ENCODE data around the gene RAP1GAP2. TPM values are rescaled to one million over a fixed set of nuclear protein-coding genes. Genes with fewer than 3 reads are reported as not detected.

Gene RAP1GAP2
- total and polyA plus RNA-seq, 7 experiments from 2014 or later, result 0.54 to 95.6 (median 2.6) TPM

- Histone ChIP-seq H3K4me3 (ENCODE audit: low read length) (peak overlapping the region; percentile 57), H3K36me3 (ENCODE audit: control insufficient read depth in 2 of 3, insufficient read depth in 3 of 3, low read length in 3 of 3) (peaks cover 0 to 13% (median 7%) of the 10 kb centered on the region in 3 experiments), H3K9me3 (ENCODE audit: control insufficient read depth in 2 of 3, low read length in 3 of 3) (no peaks in the 10 kb centered on the region), H3K4me1 (ENCODE audit: control insufficient read depth in 2 of 2, insufficient read depth in 2 of 2, low read length in 2 of 2) (peaks cover 0 to 21% of the 10 kb centered on the region in 2 donors), H3K27ac (ENCODE audit: low read depth, low read length) (peak overlapping the region; percentile 48), H3K27me3 (ENCODE audit: control insufficient read depth in 2 of 2, insufficient read depth in 2 of 2, low read length in 2 of 2) (no peaks in the 10 kb centered on the region)
- ChIA-PET CTCF (interaction anchor here (0.8 to 1.4 kb wide), 2 partner anchors 9 to 217 kb away, joined by 3 to 6 read pairs; no protein-coding TSS in a partner anchor), POLR2A (interaction anchor here (1.4 to 1.7 kb wide), 2 partner anchors 10 to 149 kb away, joined by 3 to 4 read pairs; no protein-coding TSS in a partner anchor)
- DNase-seq (no peak), ATAC-seq (peak; percentile 58)
- H3K36me3 Mint-ChIP-seq, result peaks cover 0 to 19% (median 5%) of the 10 kb centered on the region in 5 donors
- peaks cover 0 to 36% (median 23%) of the 10 kb centered on the region in 7 donors for H3K4me1 Mint-ChIP-seq
- H3K27me3 Mint-ChIP-seq, result no peaks in the 10 kb centered on the region
- H3K27ac Mint-ChIP-seq, result peak overlapping the region in 8 of 9 donors; percentile 73 to 92 (median 90)
- intact Hi-C loops (cut with micrococcal nuclease), result loop anchor here in 1 of 2 donors (1.0 to 5.0 kb wide), 2 partner anchors 45 to 71 kb away; no protein-coding TSS in a partner anchor
- H3K9me3 Mint-ChIP-seq, result peaks cover 0 to 2% (median 0%) of the 10 kb centered on the region in 11 donors
- peak overlapping the region in 9 of 10 donors; percentile 79 to 88 (median 84) for H3K4me3 Mint-ChIP-seq
These were observed 207.3 kb downstream of the RAP1GAP2 start for GRCh38 chr17:3003296-3004149.

DNA sequence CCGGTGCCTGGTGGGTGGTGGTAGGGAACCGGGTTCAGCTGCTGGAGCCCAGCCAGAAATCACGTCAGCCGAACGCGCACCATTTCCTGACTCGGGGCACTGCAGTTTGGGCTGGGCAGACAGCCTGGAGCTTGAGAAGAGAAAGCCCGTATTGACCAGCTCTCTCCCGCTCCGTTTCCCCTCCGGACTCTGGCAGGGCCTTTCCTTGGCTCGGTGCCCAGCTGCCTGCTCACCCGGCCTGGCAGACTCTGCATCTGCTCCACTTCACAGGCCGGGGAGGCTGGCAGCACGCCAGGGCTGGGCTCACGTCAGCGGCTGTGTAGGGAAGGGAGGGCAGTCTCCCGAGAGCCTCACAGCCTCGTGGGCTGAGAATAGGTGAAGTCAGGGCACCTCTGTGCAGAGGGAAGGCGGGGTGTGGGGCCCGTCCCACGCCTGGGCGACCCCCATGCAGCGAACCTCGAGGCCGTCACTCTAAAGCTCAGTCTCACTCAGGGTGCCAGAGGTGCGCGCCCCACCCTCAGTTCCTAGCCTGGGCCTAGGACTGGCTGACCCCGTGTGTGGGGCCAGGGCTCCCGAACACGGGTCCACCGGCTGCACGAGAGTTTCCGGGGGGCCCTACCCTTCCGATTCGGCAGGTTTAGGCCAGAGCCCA lies 208.0 kb downstream of the RAP1GAP2 start:
- peaks cover 0 to 21% of the 10 kb centered on the region in 2 donors for H3K4me1 ChIP-seq (ENCODE audit: control insufficient read depth in 2 of 2, insufficient read depth in 2 of 2, low read length in 2 of 2)
- peak overlapping the region in 8 of 9 donors; percentile 72 to 92 (median 86) for H3K27ac Mint-ChIP-seq
- H3K27ac ChIP-seq (ENCODE audit: low read depth, low read length), result peak overlapping the region; percentile 48
- peaks cover 0 to 36% (median 23%) of the 10 kb centered on the region in 7 donors for H3K4me1 Mint-ChIP-seq
- H3K9me3 ChIP-seq (ENCODE audit: control insufficient read depth in 2 of 3, low read length in 3 of 3), result no peaks in the 10 kb centered on the region
- peak in 8 of 9 donors; percentile 61 to 76 (median 72) for DNase-seq
- intact Hi-C loops (cut with micrococcal nuclease), result loop anchor here in 1 of 2 donors (1.0 to 5.0 kb wide), 2 partner anchors 44 to 72 kb away; no protein-coding TSS in a partner anchor
- H3K4me3 Mint-ChIP-seq, result peak overlapping the region in 9 of 10 donors; percentile 79 to 88 (median 84)
- no peaks in the 10 kb centered on the region for H3K27me3 ChIP-seq (ENCODE audit: control insufficient read depth in 2 of 2, insufficient read depth in 2 of 2, low read length in 2 of 2)
- peak; percentile 87 for ATAC-seq
- H3K36me3 ChIP-seq (ENCODE audit: control insufficient read depth in 2 of 3, insufficient read depth in 3 of 3, low read length in 3 of 3), result peaks cover 0 to 15% (median 9%) of the 10 kb centered on the region in 3 experiments
- peak overlapping the region; percentile 57 for H3K4me3 ChIP-seq (ENCODE audit: low read length)
- peaks cover 0 to 2% (median 0%) of the 10 kb centered on the region in 11 donors for H3K9me3 Mint-ChIP-seq
- POLR2A ChIA-PET, result interaction anchor here (0.6 kb wide), 1 partner anchor 717 kb away, joined by 5 read pairs; no protein-coding TSS in a partner anchor
- H3K27me3 Mint-ChIP-seq, result no peaks in the 10 kb centered on the region
- CTCF ChIA-PET, result interaction anchor here (1.4 kb wide), 1 partner anchor 218 kb away, joined by 6 read pairs; no protein-coding TSS in a partner anchor
- H3K36me3 Mint-ChIP-seq, result peaks cover 0 to 12% (median 5%) of the 10 kb centered on the region in 5 donors

GRCh38 chr17:3004925-3005324 lies 208.7 kb downstream of the RAP1GAP2 start:
- DNase-seq (no peak), ATAC-seq (no peak)
- intact Hi-C loops (cut with micrococcal nuclease), result loop anchor here in 1 of 2 donors (1.0 to 5.0 kb wide), 2 partner anchors 43 to 73 kb away; no protein-coding TSS in a partner anchor
- H3K4me3 ChIP-seq (ENCODE audit: low read length), result no peak overlapping the region
- no peaks in the 10 kb centered on the region for H3K9me3 ChIP-seq (ENCODE audit: control insufficient read depth in 2 of 3, low read length in 3 of 3)
- H3K9me3 Mint-ChIP-seq, result peaks cover 0 to 2% (median 0%) of the 10 kb centered on the region in 11 donors
- peak overlapping the region in 7 of 10 donors; percentile 56 to 88 (median 84) for H3K4me3 Mint-ChIP-seq
- no peaks in the 10 kb centered on the region for H3K27me3 Mint-ChIP-seq
- H3K36me3 Mint-ChIP-seq, result peaks cover 0 to 17% (median 5%) of the 10 kb centered on the region in 5 donors
- CTCF ChIA-PET, result no interaction called here
- POLR2A ChIA-PET, result interaction anchor here (0.6 kb wide), 1 partner anchor 716 kb away, joined by 5 read pairs; no protein-coding TSS in a partner anchor
- no peaks in the 10 kb centered on the region for H3K27me3 ChIP-seq (ENCODE audit: control insufficient read depth in 2 of 2, insufficient read depth in 2 of 2, low read length in 2 of 2)
- peaks cover 0 to 21% of the 10 kb centered on the region in 2 donors for H3K4me1 ChIP-seq (ENCODE audit: control insufficient read depth in 2 of 2, insufficient read depth in 2 of 2, low read length in 2 of 2)
- peak overlapping the region in 8 of 9 donors; percentile 65 to 92 (median 86) for H3K27ac Mint-ChIP-seq
- no peak overlapping the region for H3K27ac ChIP-seq (ENCODE audit: low read depth, low read length)
- peaks cover 0 to 21% (median 9%) of the 10 kb centered on the region in 3 experiments for H3K36me3 ChIP-seq (ENCODE audit: control insufficient read depth in 2 of 3, insufficient read depth in 3 of 3, low read length in 3 of 3)
- H3K4me1 Mint-ChIP-seq, result peaks cover 0 to 36% (median 23%) of the 10 kb centered on the region in 7 donors

- peak overlapping the region in 1 of 10 donors; percentile 81 for H3K4me3 Mint-ChIP-seq
- Histone ChIP-seq H3K4me1 (ENCODE audit: control insufficient read depth in 2 of 2, insufficient read depth in 2 of 2, low read length in 2 of 2) (peaks cover 0 to 21% of the 10 kb centered on the region in 2 donors), H3K9me3 (ENCODE audit: control insufficient read depth in 2 of 3, low read length in 3 of 3) (no peaks in the 10 kb centered on the region), H3K36me3 (ENCODE audit: control insufficient read depth in 2 of 3, insufficient read depth in 3 of 3, low read length in 3 of 3) (peaks cover 0 to 25% (median 9%) of the 10 kb centered on the region in 3 experiments), H3K4me3 (ENCODE audit: low read length) (no peak overlapping the region), H3K27me3 (ENCODE audit: control insufficient read depth in 2 of 2, insufficient read depth in 2 of 2, low read length in 2 of 2) (no peaks in the 10 kb centered on the region), H3K27ac (ENCODE audit: low read depth, low read length) (no peak overlapping the region)
- no peaks in the 10 kb centered on the region for H3K27me3 Mint-ChIP-seq
- H3K27ac Mint-ChIP-seq, result peak overlapping the region in 3 of 9 donors; percentile 72 to 89 (median 73)
- H3K9me3 Mint-ChIP-seq, result peaks cover 0 to 2% (median 0%) of the 10 kb centered on the region in 11 donors
- DNase-seq (no peak), ATAC-seq (no peak)
- peaks cover 0 to 22% (median 5%) of the 10 kb centered on the region in 5 donors for H3K36me3 Mint-ChIP-seq
- CTCF ChIA-PET, result interaction anchor here (0.6 kb wide), 1 partner anchor 221 kb away, joined by 3 read pairs; no protein-coding TSS in a partner anchor
- H3K4me1 Mint-ChIP-seq, result peaks cover 0 to 36% (median 23%) of the 10 kb centered on the region in 7 donors
- intact Hi-C loops (cut with micrococcal nuclease), result no loop called here
- POLR2A ChIA-PET, result no interaction called here
These were observed 209.5 kb downstream of the RAP1GAP2 start for GRCh38 chr17:3005696-3006095.

DNA sequence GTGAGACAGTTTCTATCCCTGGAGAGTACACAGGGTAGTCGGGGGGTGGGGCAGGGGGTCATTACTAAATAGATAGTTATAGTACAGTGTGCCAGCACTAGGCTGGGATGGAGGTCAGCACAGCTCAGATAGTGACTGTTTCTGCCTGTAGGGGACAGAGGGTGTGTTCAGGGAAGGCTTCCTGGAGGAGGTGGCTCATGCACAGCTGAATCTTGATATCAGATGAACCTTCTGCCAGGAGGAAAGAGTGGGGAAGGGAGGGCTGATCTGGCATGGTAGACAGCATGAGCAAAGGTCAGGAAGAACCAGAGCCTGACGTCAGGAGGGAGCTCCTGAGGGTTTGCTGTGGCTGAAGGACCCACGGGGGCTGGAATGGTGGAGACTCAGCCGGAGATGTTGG lies 210.6 kb downstream of the RAP1GAP2 start:
- Mint-ChIP-seq H3K36me3 (peaks cover 0 to 23% (median 5%) of the 10 kb centered on the region in 5 donors), H3K4me3 (no peak overlapping the region), H3K27ac (peak overlapping the region in 1 of 9 donors; percentile 85), H3K4me1 (peaks cover 0 to 36% (median 23%) of the 10 kb centered on the region in 7 donors), H3K9me3 (peaks cover 0 to 2% (median 0%) of the 10 kb centered on the region in 11 donors), H3K27me3 (no peaks in the 10 kb centered on the region)
- ChIA-PET POLR2A (no interaction called here), CTCF (interaction anchor here (1.0 kb wide), 1 partner anchor 178 kb away, joined by 3 read pairs; no protein-coding TSS in a partner anchor)
- H3K4me3 ChIP-seq (ENCODE audit: low read length), result no peak overlapping the region
- peaks cover 0 to 25% (median 9%) of the 10 kb centered on the region in 3 experiments for H3K36me3 ChIP-seq (ENCODE audit: control insufficient read depth in 2 of 3, insufficient read depth in 3 of 3, low read length in 3 of 3)
- peaks cover 0 to 21% of the 10 kb centered on the region in 2 donors for H3K4me1 ChIP-seq (ENCODE audit: control insufficient read depth in 2 of 2, insufficient read depth in 2 of 2, low read length in 2 of 2)
- H3K27ac ChIP-seq (ENCODE audit: low read depth, low read length), result no peak overlapping the region
- no peaks in the 10 kb centered on the region for H3K27me3 ChIP-seq (ENCODE audit: control insufficient read depth in 2 of 2, insufficient read depth in 2 of 2, low read length in 2 of 2)
- ATAC-seq (no peak), DNase-seq (no peak)
- intact Hi-C loops (cut with micrococcal nuclease), result no loop called here
- H3K9me3 ChIP-seq (ENCODE audit: control insufficient read depth in 2 of 3, low read length in 3 of 3), result no peaks in the 10 kb centered on the region
